ENCODE data around the gene ELMO2. TPM values are rescaled to one million over a fixed set of nuclear protein-coding genes. Genes with fewer than 3 reads are reported as not detected.

Gene ELMO2
- total RNA-seq, 4 donors from 2014 or later, result 13.5 to 30.0 (median 22.1) TPM

- Histone ChIP-seq H3K4me3 (no peak overlapping the region), H3K4me1 (peaks cover 7 to 42% (median 29%) of the 10 kb centered on the region in 4 donors), H3K9me3 (no peaks in the 10 kb centered on the region), H3K27me3 (no peaks in the 10 kb centered on the region), H3K36me3 (no peaks in the 10 kb centered on the region), H3K27ac (peak overlapping the region in 3 of 4 donors; percentile 97 to 98 (median 97))
- DNase-seq, result no peak
- in situ Hi-C loops (cut with MboI; ENCODE audit: low pct_ligation_motif_present in 1 of 4, low pct_unique_long_range_greater_than_20kb in 1 of 4, low sequenced_read_pairs in 3 of 4), result no loop called here
- intact Hi-C loops (cut with DNase I; ENCODE audit: low total_unique reads), result no loop called here
- WGBS, 2 donors (ENCODE audit: low coverage in 1 of 2), result 49 to 51% methylated on average over 2 to 4 of the region's 4 CpGs
- no peak for TF ChIP-seq EP300 (IDR thresholded peaks at IDR 0.05; ENCODE audit: low read depth)
- no peak for TF ChIP-seq CTCF (IDR thresholded peaks at IDR 0.05)
- TF ChIP-seq POLR2A (IDR thresholded peaks at IDR 0.05), result no peak
- TF ChIP-seq POLR2AphosphoS5 (IDR thresholded peaks at IDR 0.05), result no peak
Measured at GRCh38 chr20:46407671-46407996, 1.2 kb upstream of the ELMO2 start.

GRCh38 chr20:46406986-46407670, 713 bp upstream of the ELMO2 start:
- no peaks in the 10 kb centered on the region for H3K36me3 ChIP-seq

GRCh38 chr20:46402331-46402811, 4.0 kb downstream of the ELMO2 start:
- 50 to 54% methylated on average over 1 to 2 of the region's 2 CpGs for WGBS, 2 donors (ENCODE audit: low coverage in 1 of 2)
- Histone ChIP-seq H3K9me3 (no peaks in the 10 kb centered on the region), H3K36me3 (no peaks in the 10 kb centered on the region), H3K27ac (peak overlapping the region; percentile 69 to 84 (median 78)), H3K27me3 (no peaks in the 10 kb centered on the region), H3K4me3 (no peak overlapping the region), H3K4me1 (peaks cover 33 to 74% (median 58%) of the 10 kb centered on the region in 4 donors)
- intact Hi-C loops (cut with DNase I; ENCODE audit: low total_unique reads), result no loop called here
- TF ChIP-seq CTCF (IDR thresholded peaks at IDR 0.05) (no peak), POLR2AphosphoS5 (IDR thresholded peaks at IDR 0.05) (peak in 1 of 3 donors; percentile 27)
- in situ Hi-C loops (cut with MboI; ENCODE audit: low pct_ligation_motif_present in 1 of 4, low pct_unique_long_range_greater_than_20kb in 1 of 4, low sequenced_read_pairs in 3 of 4), result no loop called here
- no peak for DNase-seq

More at GRCh38 chr20:46406986-46407670, 713 bp upstream of the ELMO2 start:
- H3K4me1 ChIP-seq, result peaks cover 7 to 47% (median 33%) of the 10 kb centered on the region in 4 donors
- in situ Hi-C loops (cut with MboI; ENCODE audit: low pct_ligation_motif_present in 1 of 4, low pct_unique_long_range_greater_than_20kb in 1 of 4, low sequenced_read_pairs in 3 of 4), result no loop called here
- TF ChIP-seq POLR2AphosphoS5 (IDR thresholded peaks at IDR 0.05) (peak in 1 of 3 donors; percentile 6), EP300 (IDR thresholded peaks at IDR 0.05; ENCODE audit: low read depth) (no peak)
- peak; percentile 88 for DNase-seq
- peak overlapping the region; percentile 10 to 96 (median 96) for H3K4me3 ChIP-seq
- no peaks in the 10 kb centered on the region for H3K9me3 ChIP-seq
- intact Hi-C loops (cut with DNase I; ENCODE audit: low total_unique reads), result no loop called here
- H3K27me3 ChIP-seq, result no peaks in the 10 kb centered on the region
- H3K27ac ChIP-seq, result peak overlapping the region; percentile 97 to 98 (median 98)
- WGBS, 2 donors (ENCODE audit: low coverage in 1 of 2), result 13 to 28% methylated on average over 3 to 25 of the region's 26 CpGs

- no peak overlapping the region for H3K4me3 ChIP-seq
- no peaks in the 10 kb centered on the region for H3K27me3 ChIP-seq
- H3K4me1 ChIP-seq, result peaks cover 33 to 72% (median 54%) of the 10 kb centered on the region in 4 donors
- in situ Hi-C loops (cut with MboI; ENCODE audit: low pct_ligation_motif_present in 1 of 4, low pct_unique_long_range_greater_than_20kb in 1 of 4, low sequenced_read_pairs in 3 of 4) (no loop called here), intact Hi-C loops (cut with DNase I; ENCODE audit: low total_unique reads) (no loop called here)
- no peak for DNase-seq
- H3K36me3 ChIP-seq, result no peaks in the 10 kb centered on the region
- no peaks in the 10 kb centered on the region for H3K9me3 ChIP-seq
- TF ChIP-seq CTCF (IDR thresholded peaks at IDR 0.05), result no peak
- no peak for TF ChIP-seq POLR2AphosphoS5 (IDR thresholded peaks at IDR 0.05)
- TF ChIP-seq EP300 (IDR thresholded peaks at IDR 0.05; ENCODE audit: low read depth), result no peak
- no peak for TF ChIP-seq POLR2A (IDR thresholded peaks at IDR 0.05)
- peak overlapping the region; percentile 69 to 84 (median 78) for H3K27ac ChIP-seq
- 52 to 63% methylated on average over 2 of the region's 2 CpGs for WGBS, 2 donors (ENCODE audit: low coverage in 1 of 2)
Measured at GRCh38 chr20:46401478-46401860, 4.9 kb downstream of the ELMO2 start.

Data from transverse colon (tissue), 4 donors.